ENCODE data around the gene ABCB9.

The ABCB9 gene

DNA sequence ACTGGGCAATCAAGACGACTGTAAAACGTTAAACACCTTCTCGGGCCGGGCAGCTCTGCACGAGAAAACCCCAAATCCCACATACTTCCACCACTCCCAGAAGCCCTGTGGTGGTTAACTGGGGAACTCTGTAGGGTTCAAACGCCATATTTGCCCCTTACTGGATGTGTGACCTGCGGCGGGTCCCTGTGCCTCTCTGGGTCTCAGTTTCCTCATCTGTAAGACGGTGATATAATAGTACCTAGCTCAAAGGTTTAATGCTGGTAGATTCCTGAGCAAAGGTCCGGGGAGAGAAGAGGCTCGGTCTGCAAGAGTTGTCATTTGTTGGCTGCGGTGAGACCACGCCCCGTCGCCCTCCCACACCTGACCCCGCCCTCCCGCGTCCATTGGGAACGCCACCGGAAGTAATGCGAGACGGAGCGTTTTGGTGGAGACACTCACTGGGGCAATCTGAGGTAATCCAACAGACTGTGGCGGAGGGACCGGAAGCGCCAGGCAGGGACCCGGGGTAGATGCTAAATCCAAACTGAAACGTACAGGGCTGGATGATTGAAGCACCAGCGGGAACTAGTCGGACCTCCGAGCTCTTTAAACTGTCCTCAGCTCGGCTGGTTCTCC, 8.1 kb upstream of the ABCB9 start:
- ATAC-seq (replicated peaks) (peak; percentile 85), DNase-seq (peak; percentile 98 to 99 (median 99))
- peaks cover 18 to 19% of the 10 kb centered on the region in 2 donors for H3K4me1 Mint-ChIP-seq (ENCODE audit: low read depth in 2 of 2)
- peak overlapping the region; percentile 98 to 99 for H3K4me3 Mint-ChIP-seq
- no peaks in the 10 kb centered on the region for H3K27me3 Mint-ChIP-seq
- no peaks in the 10 kb centered on the region for H3K9me3 Mint-ChIP-seq
- peak overlapping the region; percentile 98 to 99 for H3K27ac Mint-ChIP-seq
- H3K36me3 Mint-ChIP-seq (ENCODE audit: insufficient read depth) = peaks cover 13% of the 10 kb centered on the region

DNA sequence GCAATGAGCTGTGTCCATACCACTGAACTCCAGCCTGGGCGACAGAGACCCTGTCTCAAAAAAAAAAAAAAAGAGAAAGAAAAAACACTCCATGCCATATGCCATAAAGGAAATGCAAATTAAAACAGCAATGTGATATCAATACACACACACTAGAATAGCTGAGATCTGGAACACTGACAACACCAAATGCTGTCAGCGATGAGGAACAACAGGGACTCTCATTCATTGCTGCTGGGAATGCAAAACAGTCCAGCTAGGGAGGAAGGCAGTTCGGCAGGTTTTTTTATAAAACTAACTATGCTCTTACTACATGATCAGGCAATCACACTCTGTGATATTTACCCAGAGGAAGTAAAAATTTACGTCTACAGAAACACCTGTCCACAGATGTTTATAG, 3.4 kb upstream of the ABCB9 start:
- peaks cover 0 to 15% of the 10 kb centered on the region in 2 donors for H3K4me1 Mint-ChIP-seq (ENCODE audit: low read depth in 2 of 2)
- ATAC-seq (replicated peaks) (no peak), DNase-seq (no peak)
- H3K27me3 Mint-ChIP-seq = no peaks in the 10 kb centered on the region
- H3K9me3 Mint-ChIP-seq = no peaks in the 10 kb centered on the region
- H3K4me3 Mint-ChIP-seq = no peak overlapping the region
- peaks cover 6% of the 10 kb centered on the region for H3K36me3 Mint-ChIP-seq (ENCODE audit: insufficient read depth)
- H3K27ac Mint-ChIP-seq = no peak overlapping the region

DNA sequence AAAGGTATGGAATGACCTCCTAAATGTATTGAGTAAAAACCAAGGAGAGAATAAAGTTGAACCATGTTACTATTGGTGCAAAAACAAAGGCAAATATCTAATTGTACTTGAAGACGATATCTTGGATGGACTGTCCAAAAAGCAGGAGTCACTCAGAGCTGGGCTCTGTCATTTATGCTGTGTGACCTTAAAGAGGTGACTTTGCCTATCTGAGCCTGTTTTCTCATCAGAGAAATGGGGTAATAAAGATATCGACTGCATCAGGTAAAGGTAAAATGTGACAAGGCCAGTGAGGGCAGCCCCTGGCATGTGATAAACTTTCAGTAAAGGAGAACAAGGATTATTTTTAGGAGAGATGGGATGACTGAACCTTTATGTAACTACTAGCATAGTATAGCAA, 1.8 kb upstream of the ABCB9 start:
- H3K4me1 Mint-ChIP-seq (ENCODE audit: low read depth in 2 of 2) = peaks cover 0 to 8% of the 10 kb centered on the region in 2 donors
- no peak overlapping the region for H3K4me3 Mint-ChIP-seq
- no peaks in the 10 kb centered on the region for H3K36me3 Mint-ChIP-seq (ENCODE audit: insufficient read depth)
- ATAC-seq (replicated peaks) (no peak), DNase-seq (no peak)
- H3K27ac Mint-ChIP-seq = no peak overlapping the region
- no peaks in the 10 kb centered on the region for H3K27me3 Mint-ChIP-seq
- no peaks in the 10 kb centered on the region for H3K9me3 Mint-ChIP-seq

DNA sequence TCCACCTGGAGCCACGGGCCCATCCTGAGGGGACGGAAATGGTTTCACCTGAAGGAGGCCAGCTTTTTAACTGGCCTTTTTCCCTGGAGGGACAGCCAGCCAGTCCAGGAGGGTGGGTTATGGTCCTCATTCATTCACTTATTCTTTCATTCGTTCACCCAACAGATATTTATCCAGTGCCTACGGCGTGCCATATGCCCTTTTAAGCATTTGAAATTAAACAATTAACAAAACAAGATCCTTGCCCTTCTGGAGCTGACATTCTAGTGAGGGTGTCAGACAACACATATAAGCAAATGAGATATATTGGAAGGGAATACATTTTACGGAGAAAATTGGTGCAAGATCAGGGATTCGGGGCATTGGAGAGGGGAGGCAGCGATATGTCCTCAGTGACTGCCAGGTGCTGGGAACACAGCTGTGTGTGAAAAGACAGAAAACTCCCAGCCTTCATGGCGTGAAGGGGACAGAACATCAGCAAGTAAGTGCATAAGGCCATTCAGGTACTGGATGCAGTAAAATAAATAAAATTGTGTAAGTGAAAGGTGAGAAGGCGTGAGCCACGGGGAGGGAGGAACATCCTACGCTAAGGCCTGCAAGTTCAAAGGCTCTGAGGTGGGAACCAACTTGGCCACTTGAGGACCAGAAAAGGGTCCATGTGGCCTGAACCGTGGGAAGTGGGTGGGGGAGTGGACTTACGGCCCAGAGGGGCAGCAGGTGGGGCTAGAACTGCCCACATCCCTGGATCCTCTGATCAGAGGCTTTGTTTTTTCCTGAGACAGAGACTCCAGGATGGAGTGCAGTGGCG, 684 bp upstream of the ABCB9 start:
- no peak for DNase-seq
- Mint-ChIP-seq H3K27me3 (no peaks in the 10 kb centered on the region), H3K9me3 (no peaks in the 10 kb centered on the region), H3K4me1 (ENCODE audit: low read depth in 2 of 2) (peaks cover 0 to 8% of the 10 kb centered on the region in 2 donors), H3K27ac (peak overlapping the region in 1 of 2 donors; percentile 11), H3K4me3 (peak overlapping the region; percentile 58 to 59), H3K36me3 (ENCODE audit: insufficient read depth) (no peaks in the 10 kb centered on the region)
- ATAC-seq (replicated peaks) = no peak

DNA sequence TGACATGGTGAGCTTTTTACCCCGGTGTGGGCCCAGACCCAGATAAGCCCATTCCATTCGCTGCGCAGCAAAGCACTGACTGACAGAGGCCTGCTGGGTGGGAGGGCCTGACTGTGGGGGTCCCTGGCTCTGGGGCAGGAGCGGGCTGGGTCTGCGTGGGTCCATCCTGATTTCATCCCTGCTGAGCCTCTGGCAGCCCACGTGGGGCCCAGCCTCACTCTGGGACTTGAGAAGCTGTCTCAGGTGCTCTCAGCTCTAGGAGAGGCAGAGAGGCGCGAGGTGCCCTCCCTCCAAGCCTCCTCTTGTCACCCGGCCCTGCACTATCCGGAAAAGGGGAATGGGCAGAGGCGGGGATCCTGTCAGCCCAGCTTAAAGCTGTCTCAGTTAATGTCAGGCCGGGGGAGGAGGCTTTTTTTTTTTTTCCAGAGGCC, 927 bp downstream of the ABCB9 start:
- peak overlapping the region in 1 of 2 donors; percentile 49 for H3K27ac Mint-ChIP-seq
- peak overlapping the region; percentile 58 to 60 for H3K4me3 Mint-ChIP-seq
- H3K36me3 Mint-ChIP-seq (ENCODE audit: insufficient read depth) = no peaks in the 10 kb centered on the region
- H3K27me3 Mint-ChIP-seq = no peaks in the 10 kb centered on the region
- DNase-seq (no peak), ATAC-seq (replicated peaks) (no peak)
- H3K4me1 Mint-ChIP-seq (ENCODE audit: low read depth in 2 of 2) = peaks cover 0 to 8% of the 10 kb centered on the region in 2 donors
- no peaks in the 10 kb centered on the region for H3K9me3 Mint-ChIP-seq

DNA sequence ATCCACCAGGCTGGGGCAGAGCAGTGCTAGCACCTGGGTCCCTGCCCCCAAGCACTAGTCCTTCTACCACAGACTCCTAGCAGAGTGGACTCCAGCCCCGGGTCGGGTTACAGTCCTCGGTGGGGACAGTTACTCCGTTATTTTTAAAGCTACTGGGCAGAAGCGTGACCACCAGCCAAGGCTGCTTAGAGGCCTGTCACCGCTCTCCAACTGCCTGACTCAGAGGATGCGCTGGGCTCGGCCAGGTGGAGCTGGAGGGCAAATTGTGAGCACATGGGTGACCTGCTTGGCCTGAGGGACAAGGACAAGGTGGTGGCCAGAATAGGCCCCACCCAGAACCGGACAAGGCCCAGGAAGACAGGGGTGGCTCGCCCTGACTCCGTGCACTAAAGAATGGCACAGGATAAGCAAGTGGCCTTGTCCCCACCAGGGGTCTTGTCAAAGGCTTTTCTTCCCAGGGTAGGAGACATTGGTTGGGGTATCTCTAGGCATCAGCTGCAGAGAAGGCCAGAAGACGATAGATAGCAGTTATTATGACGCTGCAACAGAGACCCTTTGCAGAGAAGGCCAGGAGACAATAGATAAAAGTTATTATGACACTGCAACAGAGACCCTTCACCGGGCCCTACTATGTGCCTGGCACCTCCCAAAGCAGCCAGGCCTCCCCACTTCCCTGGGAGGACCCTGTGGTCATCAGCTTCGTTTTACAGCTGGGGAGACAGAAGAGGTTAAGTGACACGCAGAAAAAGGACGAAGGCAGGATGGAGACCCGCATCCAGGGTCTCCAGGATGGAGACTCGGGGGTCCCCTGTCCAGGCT, 1.6 kb downstream of the ABCB9 start:
- H3K27me3 Mint-ChIP-seq = no peaks in the 10 kb centered on the region
- peak overlapping the region; percentile 15 to 49 for H3K27ac Mint-ChIP-seq

DNA sequence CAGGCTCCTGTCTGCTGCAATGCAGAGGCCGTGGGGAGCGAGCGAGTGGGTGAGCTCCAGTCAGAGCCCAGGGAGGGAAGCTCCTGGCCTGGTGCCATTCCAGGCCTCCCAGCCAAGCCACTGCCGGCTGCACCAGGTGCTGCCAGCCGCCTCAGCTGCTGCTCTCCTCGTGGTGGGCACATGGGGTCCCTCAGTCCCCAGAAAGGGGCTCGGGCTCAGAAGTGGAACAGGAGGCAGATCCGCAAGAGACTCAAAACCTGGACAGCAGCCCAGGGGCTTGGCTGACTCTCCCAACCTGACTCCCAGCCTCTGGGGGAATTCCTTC, 2.4 kb downstream of the ABCB9 start:
- H3K27ac Mint-ChIP-seq = peak overlapping the region in 1 of 2 donors; percentile 15
- no peak overlapping the region for H3K4me3 Mint-ChIP-seq
- no peaks in the 10 kb centered on the region for H3K36me3 Mint-ChIP-seq (ENCODE audit: insufficient read depth)
- H3K27me3 Mint-ChIP-seq = no peaks in the 10 kb centered on the region
- ATAC-seq (replicated peaks) = no peak
- H3K9me3 Mint-ChIP-seq = no peaks in the 10 kb centered on the region
- DNase-seq = no peak
- H3K4me1 Mint-ChIP-seq (ENCODE audit: low read depth in 2 of 2) = peaks cover 0 to 8% of the 10 kb centered on the region in 2 donors

More for the DNA sequence above, 1.6 kb downstream of the ABCB9 start:
- H3K9me3 Mint-ChIP-seq = no peaks in the 10 kb centered on the region
- H3K4me1 Mint-ChIP-seq (ENCODE audit: low read depth in 2 of 2) = peaks cover 0 to 8% of the 10 kb centered on the region in 2 donors
- no peak for ATAC-seq (replicated peaks)
- H3K4me3 Mint-ChIP-seq = peak overlapping the region; percentile 58 to 60
- DNase-seq = no peak
- no peaks in the 10 kb centered on the region for H3K36me3 Mint-ChIP-seq (ENCODE audit: insufficient read depth)

DNA sequence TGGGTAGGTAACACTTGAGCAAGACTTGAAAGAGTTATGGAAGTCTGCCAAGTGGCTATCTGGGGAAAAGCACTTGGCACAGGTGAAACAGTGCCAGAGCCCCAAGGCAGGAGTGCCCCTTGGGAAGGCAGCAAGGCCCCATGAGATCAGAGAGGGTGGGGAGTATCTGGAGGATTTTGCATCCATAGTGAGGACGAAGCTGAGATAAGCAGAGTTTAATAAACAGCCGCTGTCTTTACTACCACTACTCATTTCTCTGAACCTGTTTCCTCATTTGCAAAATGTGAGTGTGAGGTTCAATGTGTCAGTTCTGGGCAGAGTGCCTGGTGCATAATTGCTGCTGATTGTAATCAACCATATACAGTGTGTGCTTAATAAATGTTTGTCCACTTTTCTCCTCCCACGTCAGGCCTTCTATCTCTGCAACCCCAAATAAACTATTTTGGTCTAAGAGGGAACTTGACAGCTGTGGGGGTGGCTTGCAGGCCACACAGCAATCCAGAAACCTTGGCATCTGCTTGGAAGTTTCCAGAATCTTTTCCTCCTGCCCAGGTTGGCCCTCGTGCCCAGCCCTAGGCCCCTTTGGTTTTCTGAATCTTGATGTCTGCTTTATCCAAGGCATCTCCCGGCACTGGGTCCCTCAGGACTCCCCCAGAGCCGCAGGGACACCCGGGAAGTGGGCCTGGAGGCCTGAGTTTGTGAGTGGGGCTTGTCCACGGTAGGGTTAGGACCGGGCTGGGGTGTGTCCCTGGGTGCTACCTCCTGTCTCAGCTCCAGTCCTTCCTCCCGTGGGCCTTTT, 4.5 kb downstream of the ABCB9 start:
- H3K27ac Mint-ChIP-seq = no peak overlapping the region
- no peaks in the 10 kb centered on the region for H3K27me3 Mint-ChIP-seq
- peaks cover 0 to 6% of the 10 kb centered on the region in 2 donors for H3K4me1 Mint-ChIP-seq (ENCODE audit: low read depth in 2 of 2)
- H3K4me3 Mint-ChIP-seq = no peak overlapping the region
- no peaks in the 10 kb centered on the region for H3K36me3 Mint-ChIP-seq (ENCODE audit: insufficient read depth)
- ATAC-seq (replicated peaks) = no peak
- no peaks in the 10 kb centered on the region for H3K9me3 Mint-ChIP-seq
- DNase-seq = no peak

DNA sequence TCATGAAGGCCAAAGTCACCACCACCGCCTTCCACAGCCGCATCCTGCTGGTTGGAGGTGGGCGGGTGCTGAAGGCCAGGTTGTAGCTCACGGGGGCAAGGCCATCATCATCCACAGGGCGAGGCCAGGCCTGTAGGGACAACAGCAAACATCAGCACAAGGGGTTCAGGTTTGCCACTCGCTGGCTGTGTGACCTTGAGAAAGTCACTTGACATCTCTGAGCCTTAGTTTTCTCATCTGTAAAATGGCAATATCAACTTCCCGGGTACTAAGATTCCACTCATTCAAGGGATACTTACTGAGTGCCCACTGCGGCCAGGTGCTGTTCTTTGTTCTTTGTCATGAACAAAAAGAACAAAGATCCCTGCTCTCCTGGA, 6.1 kb downstream of the ABCB9 start:
- H3K27me3 Mint-ChIP-seq = no peaks in the 10 kb centered on the region
- ATAC-seq (replicated peaks) (no peak), DNase-seq (no peak)
- H3K9me3 Mint-ChIP-seq = no peaks in the 10 kb centered on the region
- no peaks in the 10 kb centered on the region for H3K36me3 Mint-ChIP-seq (ENCODE audit: insufficient read depth)
- H3K4me3 Mint-ChIP-seq = no peak overlapping the region
- H3K4me1 Mint-ChIP-seq (ENCODE audit: low read depth in 2 of 2) = peaks cover 0 to 4% of the 10 kb centered on the region in 2 donors
- H3K27ac Mint-ChIP-seq = no peak overlapping the region

DNA sequence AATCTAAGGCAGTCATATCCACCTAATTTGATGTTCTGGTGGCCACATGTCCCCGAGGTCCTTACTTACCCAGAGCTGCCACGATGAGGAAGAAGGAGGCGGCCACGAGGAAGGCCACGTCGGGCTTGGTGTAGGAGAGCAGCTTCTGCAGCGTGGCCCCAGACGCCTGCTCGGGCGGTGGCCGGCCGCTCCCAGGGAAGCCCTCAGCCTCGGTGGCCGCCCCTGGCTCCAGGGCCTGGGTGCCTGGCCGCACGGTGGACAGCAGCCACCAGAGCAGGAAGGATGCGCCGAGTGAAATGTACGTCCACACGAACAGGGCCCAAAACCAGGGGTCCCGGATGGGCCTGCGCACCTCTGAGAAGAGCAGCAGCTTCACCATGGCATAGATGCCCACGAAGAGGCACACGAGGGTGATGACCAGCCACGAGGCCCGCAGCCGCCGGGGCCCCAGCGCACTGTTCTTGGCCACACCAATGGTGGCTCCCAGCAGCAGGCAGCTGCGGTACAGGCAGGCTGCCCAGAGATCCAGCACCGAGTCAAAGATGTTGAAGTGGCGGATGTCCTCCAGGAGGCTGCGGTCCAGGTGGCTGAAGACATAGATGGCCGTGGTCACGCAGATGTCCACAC, 6.6 kb downstream of the ABCB9 start:
- ATAC-seq (replicated peaks) = no peak
- Mint-ChIP-seq H3K9me3 (no peaks in the 10 kb centered on the region), H3K27me3 (no peaks in the 10 kb centered on the region), H3K27ac (no peak overlapping the region), H3K4me1 (ENCODE audit: low read depth in 2 of 2) (no peaks in the 10 kb centered on the region), H3K36me3 (ENCODE audit: insufficient read depth) (no peaks in the 10 kb centered on the region), H3K4me3 (no peak overlapping the region)
- no peak for DNase-seq

DNA sequence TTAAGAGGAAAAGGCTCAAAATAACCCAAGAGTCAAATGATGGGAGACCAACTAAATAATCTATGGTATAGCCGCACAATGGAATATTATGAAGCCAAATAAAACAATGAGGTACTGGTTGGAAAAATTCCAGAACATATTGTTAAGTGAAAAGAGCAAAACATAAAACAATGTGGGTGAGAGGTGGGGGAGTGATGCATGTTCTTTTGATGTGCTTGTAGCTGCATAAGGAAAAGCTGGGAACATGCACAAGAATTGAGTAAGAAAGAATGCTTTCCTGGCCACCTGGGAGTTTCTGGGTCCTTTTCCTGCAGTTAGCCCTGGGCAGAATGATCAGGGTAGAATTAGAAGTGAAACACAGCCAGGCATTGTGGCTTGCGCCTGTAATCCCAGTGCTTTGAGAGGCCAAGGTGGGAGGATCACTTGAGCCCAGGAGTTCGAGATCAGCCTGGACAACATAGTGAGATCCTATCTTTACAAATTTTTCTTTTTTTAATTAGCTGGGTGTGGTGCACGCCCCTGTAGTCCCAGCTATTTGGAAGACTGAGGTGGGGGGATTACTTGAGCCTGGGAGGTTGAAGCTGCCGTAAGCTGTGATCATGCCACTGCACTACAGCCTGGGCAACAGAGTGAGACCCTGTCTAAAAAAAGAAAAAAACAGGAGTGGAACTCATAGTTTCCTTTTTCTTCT, 7.9 kb downstream of the ABCB9 start:
- H3K27me3 Mint-ChIP-seq = no peaks in the 10 kb centered on the region
- H3K9me3 Mint-ChIP-seq = no peaks in the 10 kb centered on the region
- H3K4me1 Mint-ChIP-seq (ENCODE audit: low read depth in 2 of 2) = no peaks in the 10 kb centered on the region
- H3K36me3 Mint-ChIP-seq (ENCODE audit: insufficient read depth) = no peaks in the 10 kb centered on the region
- DNase-seq = no peak
- H3K4me3 Mint-ChIP-seq = no peak overlapping the region
- no peak overlapping the region for H3K27ac Mint-ChIP-seq
- no peak for ATAC-seq (replicated peaks)

DNA sequence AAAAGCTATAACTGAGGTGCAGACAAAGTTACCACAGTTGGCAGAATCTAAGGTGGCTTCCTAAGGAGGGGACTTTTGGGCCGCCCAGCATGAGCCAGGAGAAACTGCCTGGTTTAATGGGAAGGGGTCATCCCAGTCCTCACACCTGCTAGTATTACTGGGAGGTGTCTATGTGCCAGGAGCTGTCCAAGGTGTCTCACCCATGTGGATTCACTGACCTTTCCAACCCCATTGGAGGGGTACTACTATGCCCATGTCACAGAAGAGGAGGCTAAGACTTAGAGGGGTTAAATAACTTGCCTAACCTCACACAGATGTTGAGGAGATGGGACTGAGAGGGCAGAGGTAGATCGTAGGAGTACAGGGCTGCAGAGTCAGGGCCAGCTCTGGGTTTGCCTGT, 10.2 kb downstream of the ABCB9 start:
- no peaks in the 10 kb centered on the region for H3K27me3 Mint-ChIP-seq
- peaks cover 2% of the 10 kb centered on the region for H3K36me3 Mint-ChIP-seq (ENCODE audit: insufficient read depth)
- DNase-seq = no peak
- H3K27ac Mint-ChIP-seq = no peak overlapping the region
- H3K4me1 Mint-ChIP-seq (ENCODE audit: low read depth in 2 of 2) = peaks cover 0 to 4% of the 10 kb centered on the region in 2 donors
- no peak overlapping the region for H3K4me3 Mint-ChIP-seq
- no peak for ATAC-seq (replicated peaks)
- H3K9me3 Mint-ChIP-seq = no peaks in the 10 kb centered on the region

Data from effector memory CD8-positive, alpha-beta T cell (primary cell).